ENCODE measurements around the gene IDH1.
"Not testable (repeated sequence)": the region's sequence is repeated elsewhere in the genome, so short reads cannot be mapped to it uniquely, and the experiment has no call there.

- not testable (repeated sequence) for TF ChIP-seq CTCF, POLR2A (IDR thresholded peaks at IDR 0.05)
Measured at GRCh38 chr2:208256849-208257813, 2.3 kb upstream of the IDH1 start.

All from testis (tissue), 2 donors.